Right lobe of liver (tissue), 4 donors: ENCODE results near the gene MID1.

ENCODE experiments used
- POLR2A ChIP-seq: fragments of 450-650 bp; IDR thresholded peaks from one replicate; pipeline ENCODE4 v1.6.1; 2017; ENCODE audit warnings: antibody characterized with exemption, mild to moderate bottlenecking
- TF ChIP-seq, protein P1 (sequence below), 4 donors: fragments of 200-600 bp in 3 of 4; fragments of 450-650 bp in 1 of 4; IDR thresholded peaks; one replicate each; pipeline versions ENCODE4 v1.5.1 to v1.8.0; 2016 to 2022; ENCODE audit warnings: antibody characterized with exemption in 4 of 4, mild to moderate bottlenecking in 2 of 4
- donor health status: DM: no; HTN: no; CAD: no.
- donor health status: DM: no; HTN: no; CAD: no.
- donor health status: DM: no; HTN: yes; CAD: no.

DNA sequence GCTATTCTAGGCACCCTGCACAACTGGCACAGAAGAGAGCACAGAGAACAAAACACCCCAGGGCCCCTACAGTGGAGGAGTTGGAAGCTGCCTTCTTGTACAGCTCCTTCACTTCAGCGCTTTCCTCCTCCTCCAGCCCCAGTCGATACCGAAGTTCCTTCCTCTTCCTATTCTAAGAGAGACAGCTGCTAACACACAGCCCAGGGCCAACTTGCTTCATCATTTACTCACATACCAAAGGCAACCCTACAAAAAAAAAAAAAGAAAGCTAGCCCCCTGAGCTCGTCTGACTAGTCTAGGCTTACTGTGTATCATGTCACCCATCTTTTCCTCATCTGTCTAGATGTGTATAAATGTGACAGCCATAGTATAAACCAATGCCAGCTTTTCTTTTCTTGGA lies 64.5 kb downstream of the MID1 start:
- TF ChIP-seq, protein P1, sequence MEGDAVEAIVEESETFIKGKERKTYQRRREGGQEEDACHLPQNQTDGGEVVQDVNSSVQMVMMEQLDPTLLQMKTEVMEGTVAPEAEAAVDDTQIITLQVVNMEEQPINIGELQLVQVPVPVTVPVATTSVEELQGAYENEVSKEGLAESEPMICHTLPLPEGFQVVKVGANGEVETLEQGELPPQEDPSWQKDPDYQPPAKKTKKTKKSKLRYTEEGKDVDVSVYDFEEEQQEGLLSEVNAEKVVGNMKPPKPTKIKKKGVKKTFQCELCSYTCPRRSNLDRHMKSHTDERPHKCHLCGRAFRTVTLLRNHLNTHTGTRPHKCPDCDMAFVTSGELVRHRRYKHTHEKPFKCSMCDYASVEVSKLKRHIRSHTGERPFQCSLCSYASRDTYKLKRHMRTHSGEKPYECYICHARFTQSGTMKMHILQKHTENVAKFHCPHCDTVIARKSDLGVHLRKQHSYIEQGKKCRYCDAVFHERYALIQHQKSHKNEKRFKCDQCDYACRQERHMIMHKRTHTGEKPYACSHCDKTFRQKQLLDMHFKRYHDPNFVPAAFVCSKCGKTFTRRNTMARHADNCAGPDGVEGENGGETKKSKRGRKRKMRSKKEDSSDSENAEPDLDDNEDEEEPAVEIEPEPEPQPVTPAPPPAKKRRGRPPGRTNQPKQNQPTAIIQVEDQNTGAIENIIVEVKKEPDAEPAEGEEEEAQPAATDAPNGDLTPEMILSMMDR (IDR thresholded peaks at IDR 0.05), result no peak
- TF ChIP-seq POLR2A, result no peak
